GM12891 (cell line): ENCODE data around the gene MIER1.

Experiments
- PAX5 ChIP-seq: IDR thresholded peaks from 2 replicates; pipeline ENCODE4 v1.6.1; 2011; ENCODE audit warnings: low read length, moderate library complexity, mild to moderate bottlenecking; ENCODE audit not compliant: insufficient read depth, severe bottlenecking
- POLR2A ChIP-seq: IDR thresholded peaks from 2 replicates; pipeline ENCODE4 v1.6.1; 2011; ENCODE audit warnings: low read depth, low read length, control low read depth
- POLR2AphosphoS5 ChIP-seq: IDR thresholded peaks from 2 replicates; pipeline ENCODE4 v1.6.1; 2011; ENCODE audit warnings: low read depth, low read length, control low read depth
- POU2F2 ChIP-seq: IDR thresholded peaks from 2 replicates; pipeline ENCODE4 v1.6.1; 2011; ENCODE audit warnings: low read depth, mild to moderate bottlenecking, control low read depth, low read length, moderate library complexity
- TAF1 ChIP-seq: IDR thresholded peaks from 2 replicates; pipeline ENCODE4 v1.6.1; 2011; ENCODE audit warnings: low read depth, low read length, control low read depth

- TF ChIP-seq POLR2A: no peak
- TF ChIP-seq POLR2AphosphoS5: no peak
- TF ChIP-seq POU2F2: no peak
- no peak for TF ChIP-seq TAF1
- no peak for TF ChIP-seq PAX5
Measured at GRCh38 chr1:66957938-66958337, 33.1 kb downstream of the MIER1 start.
